K562 (cell line): Measurements from ENCODE around the gene TXNDC8.

Experiments
- ARHGAP35 ChIP-seq: fragments of 450-650 bp; IDR thresholded peaks from 2 replicates; pipeline ENCODE4 v1.6.1; 2018; ENCODE audit not compliant: partially characterized antibody
- CEBPB ChIP-seq: fragments of 450-650 bp; IDR thresholded peaks from 2 replicates; pipeline ENCODE4 v1.6.1; 2016; ENCODE audit warnings: missing genetic modification characterization, missing compliant biosample characterization
- EZH2 ChIP-seq: IDR thresholded peaks from 2 replicates; pipeline ENCODE4 v1.6.1; 2012; ENCODE audit warnings: low read depth, mild to moderate bottlenecking, inconsistent platforms, low read length, borderline replicate concordance
- FOXJ3 ChIP-seq: sonication (generic); formaldehyde crosslinking; IDR thresholded peaks from 2 replicates; pipeline ENCODE4 v1.4.0; 2020; ENCODE audit warnings: mild to moderate bottlenecking, missing genetic modification reagents
- FOXP1 ChIP-seq: sonication (generic); formaldehyde crosslinking; IDR thresholded peaks from 2 replicates; pipeline ENCODE4 v1.8.0; 2022; ENCODE audit warnings: mild to moderate bottlenecking, missing genetic modification reagents
- HOXB6 ChIP-seq: fragments of 250-450 bp; sonication (Bioruptor Pico); IDR thresholded peaks from 2 replicates; pipeline ENCODE4 v1.5.1; 2022; ENCODE audit warnings: mild to moderate bottlenecking, borderline replicate concordance
- MYC ChIP-seq, 2 experiments: fragments of 250-450 bp in 1 of 2; sonication (Bioruptor Pico) in 1 of 2; IDR thresholded peaks; 2 replicates each; pipeline versions ENCODE4 v1.5.1 to v1.6.1; 2012 to 2021; ENCODE audit warnings: low read depth in 2 of 2, borderline replicate concordance in 1 of 2, improper control_type of control experiment in 1 of 2, low read length in 1 of 2, mild to moderate bottlenecking in 1 of 2, moderate library complexity in 1 of 2
- NCOR1 ChIP-seq: fragments of 450-650 bp; IDR thresholded peaks from 2 replicates; pipeline ENCODE4 v1.6.1; 2016; ENCODE audit warnings: mild to moderate bottlenecking, moderate library complexity
- POLR2A ChIP-seq: fragments of 450-650 bp; conservative IDR thresholded peaks from 2 replicates; pipeline ENCODE4 v1.6.1; 2016
- SP1 ChIP-seq: sonication (generic); formaldehyde crosslinking; IDR thresholded peaks from 2 replicates; pipeline ENCODE4 v1.8.1; 2022; ENCODE audit warnings: mild to moderate bottlenecking, missing genetic modification reagents
- TCF7L2 ChIP-seq: fragments of 150-350 bp; IDR thresholded peaks from 2 replicates; pipeline ENCODE4 v1.6.1; 2016; ENCODE audit warnings: low read depth, mild to moderate bottlenecking, low read length, moderate library complexity
- ZBED1 ChIP-seq: IDR thresholded peaks from 2 replicates; pipeline ENCODE4 v1.6.1; 2014
- TF ChIP-seq, protein P1 (sequence below): sonication (generic); formaldehyde crosslinking; IDR thresholded peaks from 2 replicates; pipeline ENCODE4 v1.8.1; 2023; ENCODE audit warnings: mild to moderate bottlenecking, missing genetic modification reagents

DNA sequence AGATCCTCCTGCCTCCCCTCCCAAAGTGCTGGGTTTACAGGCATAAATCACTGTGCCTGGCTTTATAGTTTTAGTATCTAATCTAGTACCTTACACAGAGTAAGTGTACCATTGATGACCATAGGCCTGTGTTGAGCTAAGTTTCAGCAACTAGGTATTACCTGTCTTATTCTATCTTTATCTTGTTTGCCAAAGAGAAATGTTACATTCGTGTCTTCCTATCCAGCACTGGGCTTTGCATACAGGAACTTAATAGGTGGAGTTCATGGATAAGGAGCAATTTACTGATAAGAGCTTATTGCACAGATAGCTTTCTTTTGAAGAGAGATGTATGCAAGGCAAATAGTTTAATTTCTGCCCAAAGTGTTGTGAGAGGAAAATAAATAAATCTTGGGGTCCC is 30.5 kb downstream of the TXNDC8 start:
- TF ChIP-seq, protein P1, sequence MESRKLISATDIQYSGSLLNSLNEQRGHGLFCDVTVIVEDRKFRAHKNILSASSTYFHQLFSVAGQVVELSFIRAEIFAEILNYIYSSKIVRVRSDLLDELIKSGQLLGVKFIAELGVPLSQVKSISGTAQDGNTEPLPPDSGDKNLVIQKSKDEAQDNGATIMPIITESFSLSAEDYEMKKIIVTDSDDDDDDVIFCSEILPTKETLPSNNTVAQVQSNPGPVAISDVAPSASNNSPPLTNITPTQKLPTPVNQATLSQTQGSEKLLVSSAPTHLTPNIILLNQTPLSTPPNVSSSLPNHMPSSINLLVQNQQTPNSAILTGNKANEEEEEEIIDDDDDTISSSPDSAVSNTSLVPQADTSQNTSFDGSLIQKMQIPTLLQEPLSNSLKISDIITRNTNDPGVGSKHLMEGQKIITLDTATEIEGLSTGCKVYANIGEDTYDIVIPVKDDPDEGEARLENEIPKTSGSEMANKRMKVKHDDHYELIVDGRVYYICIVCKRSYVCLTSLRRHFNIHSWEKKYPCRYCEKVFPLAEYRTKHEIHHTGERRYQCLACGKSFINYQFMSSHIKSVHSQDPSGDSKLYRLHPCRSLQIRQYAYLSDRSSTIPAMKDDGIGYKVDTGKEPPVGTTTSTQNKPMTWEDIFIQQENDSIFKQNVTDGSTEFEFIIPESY (CRISPR knock-in tag): no peak
- TF ChIP-seq EZH2: no peak
- no peak for TF ChIP-seq POLR2A
- TF ChIP-seq HOXB6 (CRISPR knock-in tag): no peak
- no peak for TF ChIP-seq TCF7L2
- no peak for TF ChIP-seq ARHGAP35
- TF ChIP-seq SP1 (CRISPR knock-in tag): no peak
- no peak for TF ChIP-seq CEBPB
- TF ChIP-seq FOXP1 (CRISPR knock-in tag): no peak
- TF ChIP-seq ZBED1: no peak
- no peak for TF ChIP-seq NCOR1
- no peak for TF ChIP-seq FOXJ3 (CRISPR knock-in tag)
- TF ChIP-seq MYC (IDR thresholded peaks at IDR 0.05; ENCODE audit: low read depth, low read length): no peak
- TF ChIP-seq MYC (CRISPR knock-in tag; IDR thresholded peaks at IDR 0.05; ENCODE audit: borderline replicate concordance, low read depth): no peak
